Left hindlimb (tissue), 1 donor: ENCODE data around the gene FBXO38.

Experiments
- DNase-seq: peaks from one replicate; pipeline ENCODE4 v3.0.0-alpha.2; 2018

FBXO38 gene

DNA sequence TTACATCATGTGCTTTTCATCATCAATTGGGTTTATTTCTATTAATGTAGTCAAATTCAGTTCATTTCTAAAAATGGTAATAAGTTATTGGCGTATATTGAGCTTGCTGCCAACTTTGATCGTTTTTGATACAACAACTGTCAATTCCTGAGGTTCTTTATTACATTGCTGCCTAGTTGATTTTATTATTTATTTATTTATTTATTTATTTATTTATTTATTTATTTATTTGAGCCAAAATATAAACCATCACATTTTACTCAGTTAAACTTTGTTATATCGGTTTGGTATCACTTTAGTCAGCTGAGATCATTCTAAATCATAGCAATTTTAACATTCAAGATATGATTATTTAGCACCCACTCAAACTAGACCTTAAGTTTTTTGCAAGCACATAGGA, 100.0 kb downstream of the FBXO38 start:
- no peak for DNase-seq

DNA sequence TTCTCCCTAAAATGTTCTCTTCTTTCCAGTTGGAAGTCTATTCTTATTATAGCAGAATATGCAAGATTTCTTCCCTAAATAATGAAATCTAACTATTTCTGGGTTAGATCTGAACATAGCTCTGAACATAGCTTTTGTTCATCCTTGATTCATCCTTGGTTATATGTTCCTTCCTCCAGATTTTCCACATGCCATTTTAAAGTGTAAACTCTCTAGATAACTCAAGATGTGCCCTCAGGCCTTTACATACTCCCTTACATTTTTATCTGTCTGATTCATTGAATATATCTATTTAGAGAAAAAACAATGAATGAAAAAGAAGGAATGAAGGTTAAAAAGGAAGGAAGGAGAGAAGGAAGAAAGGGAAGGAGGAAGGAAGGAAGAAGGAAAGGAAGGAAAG, 100.9 kb downstream of the FBXO38 start:
- DNase-seq = no peak

DNA sequence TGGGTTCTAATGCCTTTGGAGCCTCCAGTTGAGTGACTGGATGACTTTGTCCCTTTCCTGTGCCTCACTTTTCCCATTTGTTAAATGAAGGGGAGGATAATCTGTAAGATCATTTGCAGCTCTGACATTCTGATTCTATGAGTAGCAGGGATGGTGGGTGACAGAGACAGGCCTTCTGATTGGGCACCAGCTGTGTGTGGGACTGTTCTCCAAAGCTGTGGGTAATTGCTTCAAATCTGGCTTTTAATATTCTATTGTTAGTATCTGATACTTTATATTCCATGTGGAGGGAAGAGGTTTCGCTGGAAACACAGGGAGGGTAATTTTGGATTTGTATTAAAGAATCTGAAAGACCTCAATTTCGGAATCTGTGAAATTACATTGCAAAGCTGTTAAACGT, 102.7 kb downstream of the FBXO38 start:
- DNase-seq = no peak

DNA sequence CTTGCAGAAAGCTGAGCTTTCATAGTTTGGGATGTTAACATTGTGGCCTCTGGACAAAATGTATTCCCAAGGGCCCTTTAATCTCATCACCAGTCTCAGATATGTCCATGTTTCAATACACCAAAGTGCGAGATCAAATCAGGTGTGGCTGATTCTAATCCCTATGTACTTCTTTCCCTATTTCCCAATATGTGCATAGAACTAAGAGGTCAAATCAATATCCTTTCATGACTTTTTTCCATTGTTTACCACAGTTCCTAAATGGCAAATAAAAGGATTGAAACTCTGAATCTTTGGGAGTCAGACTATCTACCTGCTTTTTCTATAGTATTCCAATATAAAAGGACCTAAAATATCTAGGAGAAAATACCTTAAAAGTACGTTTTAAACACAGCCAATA, 105.0 kb downstream of the FBXO38 start:
- no peak for DNase-seq

DNA sequence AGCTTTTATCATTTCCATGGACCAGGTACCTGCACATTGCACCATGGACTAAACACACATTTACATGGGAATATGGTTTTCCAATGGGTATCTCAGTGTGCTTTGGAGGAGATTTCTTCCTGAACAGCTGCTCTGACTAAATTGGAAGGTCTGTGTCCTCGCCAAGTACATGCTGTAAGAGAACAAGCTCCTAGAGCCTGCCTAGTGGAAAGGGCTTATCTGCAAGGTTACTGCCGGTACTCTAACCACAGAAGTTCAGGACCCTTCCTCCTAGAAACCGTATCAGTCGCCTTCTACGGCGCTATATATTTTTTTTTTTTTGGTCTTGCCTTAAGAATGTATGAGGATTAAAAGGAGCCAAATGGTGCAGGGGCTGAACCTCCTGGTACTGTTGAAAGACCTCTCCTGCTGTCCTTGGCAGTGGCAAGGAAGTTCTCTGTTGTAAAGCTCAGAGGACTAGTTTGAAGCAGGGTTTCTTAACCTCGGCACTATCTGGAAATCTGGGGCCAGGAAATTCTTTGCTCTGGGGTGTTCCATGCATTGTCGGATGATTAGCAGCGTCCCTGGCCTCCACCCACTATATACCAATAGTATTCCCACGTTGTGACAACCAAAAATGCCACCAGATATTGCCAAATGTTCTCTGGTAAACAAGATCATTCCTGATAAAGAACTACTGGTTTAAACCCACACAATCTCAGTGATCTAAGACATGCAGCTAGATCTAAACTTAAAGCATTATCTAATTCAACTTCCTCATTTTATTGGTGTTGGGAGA, 107.4 kb downstream of the FBXO38 start:
- no peak for DNase-seq

DNA sequence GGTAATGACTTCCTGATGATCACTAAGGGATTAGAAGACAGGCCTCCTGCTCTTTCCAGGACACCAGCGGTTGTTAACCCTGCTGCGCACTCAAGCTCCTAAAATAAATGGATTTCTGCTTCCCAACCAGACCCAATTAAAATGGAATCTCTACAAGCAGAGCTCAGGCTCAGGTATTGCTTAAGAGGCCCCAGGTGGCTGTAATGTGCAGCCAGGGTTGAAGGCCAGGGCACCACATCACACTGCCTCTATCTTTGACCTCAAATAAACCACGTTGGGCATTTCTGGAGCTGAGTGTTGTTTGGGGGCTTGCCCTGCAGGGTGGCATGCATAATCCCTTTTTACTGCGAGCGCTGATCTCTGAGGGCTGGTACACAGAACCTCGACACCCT, 108.0 kb downstream of the FBXO38 start:
- DNase-seq = no peak

DNA sequence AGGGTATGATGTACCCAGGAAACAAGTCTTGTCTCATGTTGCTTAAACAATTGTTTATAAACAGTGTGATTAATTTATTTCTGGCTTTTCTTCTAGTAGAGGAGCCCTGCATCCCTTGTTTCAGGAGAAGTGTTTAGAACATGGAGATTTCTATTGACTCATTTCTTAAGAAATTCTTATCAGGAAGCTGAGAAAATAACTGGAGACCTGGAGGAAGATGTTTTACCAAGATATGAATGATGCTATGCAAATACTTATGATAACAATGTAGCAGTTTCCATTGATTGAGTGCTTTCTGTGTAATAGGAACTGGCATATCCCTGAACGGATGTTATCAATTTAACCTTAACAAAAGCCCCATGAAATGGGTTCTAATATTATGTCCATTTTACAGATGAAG, 108.6 kb downstream of the FBXO38 start:
- no peak for DNase-seq
